Skin epidermis (tissue), 12 donors: ENCODE data around the gene C16orf82.

Experiments
- H3K27ac ChIP-seq, 21 experiments: fragments of 200-600 bp; sonication (generic) in 11 of 21; one replicate each; pipeline ENCODE4 v1.5.0; 2020; ENCODE audit warnings: mild to moderate bottlenecking in 3 of 21, inconsistent platforms in 2 of 21, moderate library complexity in 2 of 21
- H3K4me3 ChIP-seq, 7 experiments: fragments of 200-600 bp; sonication (generic) in 2 of 7; one replicate each; pipeline ENCODE4 v1.5.0; 2020; ENCODE audit warnings: inconsistent platforms in 2 of 7, mild to moderate bottlenecking in 2 of 7, moderate library complexity in 1 of 7

C16orf82 gene

GRCh38 chr16:27118526-27118925, 51.8 kb downstream of the C16orf82 start:
- no peak overlapping the region for H3K27ac ChIP-seq
- H3K4me3 ChIP-seq = no peak overlapping the region
